HG02798 (cell line): ENCODE results near the gene MVB12B.
A peak's percentile ranks its signal among the peaks of the same experiment; 100 is the strongest.

ENCODE experiments used
- ATAC-seq: cut with Tn5 transposase; IDR thresholded peaks from one replicate; pipeline ENCODE4 v1.9.1; 2021; ENCODE audit warnings: mild to moderate bottlenecking; ENCODE audit not compliant: unreplicated experiment, poor library complexity

MVB12B gene

GRCh38 chr9:126378761-126379160, 52.1 kb downstream of the MVB12B start:
- no peak for ATAC-seq

- no peak for ATAC-seq
These were observed 53.2 kb downstream of the MVB12B start for GRCh38 chr9:126379661-126380360.

- no peak for ATAC-seq
These were observed 53.8 kb downstream of the MVB12B start for GRCh38 chr9:126380447-126380846.

GRCh38 chr9:126381195-126381594, 54.6 kb downstream of the MVB12B start:
- no peak for ATAC-seq

- no peak for ATAC-seq
These were observed 56.9 kb downstream of the MVB12B start for GRCh38 chr9:126383406-126384046.

GRCh38 chr9:126384926-126385325, 58.3 kb downstream of the MVB12B start:
- ATAC-seq: no peak

GRCh38 chr9:126386088-126386487, 59.5 kb downstream of the MVB12B start:
- no peak for ATAC-seq

- no peak for ATAC-seq
These were observed 60.1 kb downstream of the MVB12B start for GRCh38 chr9:126386776-126387175.

GRCh38 chr9:126388964-126389708, 62.5 kb downstream of the MVB12B start:
- no peak for ATAC-seq

GRCh38 chr9:126389992-126390391, 63.4 kb downstream of the MVB12B start:
- ATAC-seq: no peak

- ATAC-seq: no peak
These were observed 64.3 kb downstream of the MVB12B start for GRCh38 chr9:126390923-126391322.

- no peak for ATAC-seq
These were observed 65.4 kb downstream of the MVB12B start for GRCh38 chr9:126391713-126392661.

GRCh38 chr9:126392662-126393371, 66.2 kb downstream of the MVB12B start:
- no peak for ATAC-seq

GRCh38 chr9:126393876-126394275, 67.2 kb downstream of the MVB12B start:
- no peak for ATAC-seq

GRCh38 chr9:126394802-126395201, 68.2 kb downstream of the MVB12B start:
- ATAC-seq: no peak

GRCh38 chr9:126395439-126396212, 69.0 kb downstream of the MVB12B start:
- ATAC-seq: no peak

- ATAC-seq: peak; percentile 91
These were observed 70.4 kb downstream of the MVB12B start for GRCh38 chr9:126397056-126397455.

GRCh38 chr9:126398403-126399058, 71.9 kb downstream of the MVB12B start:
- ATAC-seq: peak; percentile 35
